MM.1S (cell line): ENCODE results near the gene VASH2.

Experiments used
- EZH2 ChIP-seq: fragments of 300-600 bp; sonication (generic); optimal IDR thresholded peaks from 2 replicates; pipeline ENCODE3; 2017; ENCODE audit warnings: low read depth, mild to moderate bottlenecking, antibody characterized with exemption, low read length, mixed read lengths
- EZH2phosphoT487 ChIP-seq: fragments of 300-600 bp; sonication (generic); IDR thresholded peaks from 2 replicates; pipeline ENCODE4 v1.6.1; 2018; ENCODE audit warnings: antibody characterized with exemption, low read length
- TF ChIP-seq, protein P1 (sequence below): fragments of 300-600 bp; sonication (generic); IDR thresholded peaks from 2 replicates; pipeline ENCODE4 v1.5.1; 2016; ENCODE audit warnings: antibody characterized with exemption, low read length, mixed read lengths

- TF ChIP-seq, protein P1, sequence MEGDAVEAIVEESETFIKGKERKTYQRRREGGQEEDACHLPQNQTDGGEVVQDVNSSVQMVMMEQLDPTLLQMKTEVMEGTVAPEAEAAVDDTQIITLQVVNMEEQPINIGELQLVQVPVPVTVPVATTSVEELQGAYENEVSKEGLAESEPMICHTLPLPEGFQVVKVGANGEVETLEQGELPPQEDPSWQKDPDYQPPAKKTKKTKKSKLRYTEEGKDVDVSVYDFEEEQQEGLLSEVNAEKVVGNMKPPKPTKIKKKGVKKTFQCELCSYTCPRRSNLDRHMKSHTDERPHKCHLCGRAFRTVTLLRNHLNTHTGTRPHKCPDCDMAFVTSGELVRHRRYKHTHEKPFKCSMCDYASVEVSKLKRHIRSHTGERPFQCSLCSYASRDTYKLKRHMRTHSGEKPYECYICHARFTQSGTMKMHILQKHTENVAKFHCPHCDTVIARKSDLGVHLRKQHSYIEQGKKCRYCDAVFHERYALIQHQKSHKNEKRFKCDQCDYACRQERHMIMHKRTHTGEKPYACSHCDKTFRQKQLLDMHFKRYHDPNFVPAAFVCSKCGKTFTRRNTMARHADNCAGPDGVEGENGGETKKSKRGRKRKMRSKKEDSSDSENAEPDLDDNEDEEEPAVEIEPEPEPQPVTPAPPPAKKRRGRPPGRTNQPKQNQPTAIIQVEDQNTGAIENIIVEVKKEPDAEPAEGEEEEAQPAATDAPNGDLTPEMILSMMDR, result no peak
- no peak for TF ChIP-seq EZH2
- no peak for TF ChIP-seq EZH2phosphoT487
Measured at GRCh38 chr1:212968368-212968863, 18.1 kb downstream of the VASH2 start.
